HG03354 (cell line): ENCODE data around the gene MFRP.
"Not testable (repeated sequence)": the region's sequence is repeated elsewhere in the genome, so short reads cannot be mapped to it uniquely, and the experiment has no call there.

Experiments
- ATAC-seq: cut with Tn5 transposase; IDR thresholded peaks from one replicate; pipeline ENCODE4 v1.9.1; 2021; ENCODE audit warnings: mild to moderate bottlenecking; ENCODE audit not compliant: unreplicated experiment, poor library complexity, severe bottlenecking

MFRP gene

GRCh38 chr11:119346605-119347004 is at the start of gene MFRP:
MFRP (minus strand) TSS chr11:119346705; CDS start chr11:119346513, 192 bp downstream.
- ATAC-seq: no peak

- no peak for ATAC-seq
Observed at GRCh38 chr11:119391275-119391674, 44.8 kb upstream of the MFRP start.

GRCh38 chr11:119389611-119390254 is 43.2 kb upstream of the MFRP start:
- no peak for ATAC-seq

- ATAC-seq: no peak
Observed at GRCh38 chr11:119388103-119388502, 41.6 kb upstream of the MFRP start.

GRCh38 chr11:119384332-119384731 is 37.8 kb upstream of the MFRP start:
- no peak for ATAC-seq

GRCh38 chr11:119382513-119382912 is 36.0 kb upstream of the MFRP start:
- ATAC-seq: not testable (repeated sequence)

GRCh38 chr11:119382101-119382500 is 35.6 kb upstream of the MFRP start:
- no peak for ATAC-seq

- ATAC-seq: peak; percentile 99
Observed at GRCh38 chr11:119381181-119381988, 34.9 kb upstream of the MFRP start, which contains the start of gene USP2. USP2 (minus strand) TSS chr11:119381690; CDS start chr11:119373480, 8,210 bp downstream.

- no peak for ATAC-seq
Observed at GRCh38 chr11:119380827-119381180, 34.3 kb upstream of the MFRP start.

- ATAC-seq: no peak
Observed at GRCh38 chr11:119380160-119380826, 33.8 kb upstream of the MFRP start.

GRCh38 chr11:119378851-119379465 is 32.5 kb upstream of the MFRP start:
- no peak for ATAC-seq

- ATAC-seq: no peak
Observed at GRCh38 chr11:119377961-119378667, 31.6 kb upstream of the MFRP start.

GRCh38 chr11:119377112-119377901 is 30.8 kb upstream of the MFRP start:
- no peak for ATAC-seq

GRCh38 chr11:119376197-119376847 is 29.8 kb upstream of the MFRP start:
- no peak for ATAC-seq

GRCh38 chr11:119375337-119376196 is 29.1 kb upstream of the MFRP start:
- no peak for ATAC-seq

- ATAC-seq: no peak
Observed at GRCh38 chr11:119374632-119375336, 28.3 kb upstream of the MFRP start.
